ENCODE data around the gene GBP2. TPM values are rescaled to one million over a fixed set of nuclear protein-coding genes. Genes with fewer than 3 reads are reported as not detected.

The GBP2 gene
- total and polyA plus RNA-seq, 4 donors, result 17.2 to 89.2 (median 52.1) TPM

GRCh38 chr1:89167590-89168230 lies 41.8 kb upstream of the GBP2 start:
- peak in 2 of 3 donors; percentile 70 to 86 for DNase-seq
- H3K27me3 ChIP-seq (ENCODE audit: control insufficient read depth in 3 of 3, insufficient read depth in 3 of 3, low read length in 2 of 3), result no peaks in the 10 kb centered on the region
- ATAC-seq (ENCODE audit: insufficient read depth, low FRiP score), result no peak
- no peaks in the 10 kb centered on the region for H3K36me3 ChIP-seq (ENCODE audit: control insufficient read depth in 4 of 4, insufficient read depth in 4 of 4, low read length in 4 of 4)
- TF ChIP-seq CTCF (IDR thresholded peaks at IDR 0.05; ENCODE audit: control extremely low read depth, extremely low read depth), result no peak
- H3K9ac ChIP-seq (ENCODE audit: insufficient read depth in 1 of 2, low read length in 2 of 2), result no peak overlapping the region
- no peak overlapping the region for H3K4me3 ChIP-seq
- WGBS, 2 donors, result 89% methylated on average over 2 of the region's 2 CpGs
- H3K27ac ChIP-seq (ENCODE audit: low read depth in 1 of 2, low read length in 1 of 2), result no peak overlapping the region
- H3K9me3 ChIP-seq (ENCODE audit: control insufficient read depth in 4 of 4, insufficient read depth in 3 of 4, low read length in 3 of 4), result no peaks in the 10 kb centered on the region
- H3K4me1 ChIP-seq (ENCODE audit: control insufficient read depth in 5 of 5, insufficient read depth in 5 of 5, low read length in 5 of 5), result peaks cover 0 to 8% (median 0%) of the 10 kb centered on the region in 5 donors

- ATAC-seq (ENCODE audit: insufficient read depth, low FRiP score), result no peak
- no peak overlapping the region for H3K27ac ChIP-seq (ENCODE audit: low read depth in 1 of 2, low read length in 1 of 2)
- H3K9me3 ChIP-seq (ENCODE audit: control insufficient read depth in 4 of 4, insufficient read depth in 3 of 4, low read length in 3 of 4), result no peaks in the 10 kb centered on the region
- H3K9ac ChIP-seq (ENCODE audit: insufficient read depth in 1 of 2, low read length in 2 of 2), result no peak overlapping the region
- 65 to 69% methylated on average over 1 of the region's 1 CpG for WGBS, 2 donors
- TF ChIP-seq CTCF (IDR thresholded peaks at IDR 0.05; ENCODE audit: control extremely low read depth, extremely low read depth), result no peak
- H3K4me1 ChIP-seq (ENCODE audit: control insufficient read depth in 5 of 5, insufficient read depth in 5 of 5, low read length in 5 of 5), result peaks cover 0 to 8% (median 0%) of the 10 kb centered on the region in 5 donors
- no peaks in the 10 kb centered on the region for H3K36me3 ChIP-seq (ENCODE audit: control insufficient read depth in 4 of 4, insufficient read depth in 4 of 4, low read length in 4 of 4)
- DNase-seq, result peak in 1 of 3 donors; percentile 2
- no peaks in the 10 kb centered on the region for H3K27me3 ChIP-seq (ENCODE audit: control insufficient read depth in 3 of 3, insufficient read depth in 3 of 3, low read length in 2 of 3)
- no peak overlapping the region for H3K4me3 ChIP-seq
Observed at GRCh38 chr1:89166705-89167104, 40.8 kb upstream of the GBP2 start.

GRCh38 chr1:89165811-89166210 lies 39.9 kb upstream of the GBP2 start:
- Histone ChIP-seq H3K9ac (ENCODE audit: insufficient read depth in 1 of 2, low read length in 2 of 2) (no peak overlapping the region), H3K9me3 (ENCODE audit: control insufficient read depth in 4 of 4, insufficient read depth in 3 of 4, low read length in 3 of 4) (no peaks in the 10 kb centered on the region), H3K27ac (ENCODE audit: low read depth in 1 of 2, low read length in 1 of 2) (no peak overlapping the region), H3K36me3 (ENCODE audit: control insufficient read depth in 4 of 4, insufficient read depth in 4 of 4, low read length in 4 of 4) (no peaks in the 10 kb centered on the region), H3K27me3 (ENCODE audit: control insufficient read depth in 3 of 3, insufficient read depth in 3 of 3, low read length in 2 of 3) (no peaks in the 10 kb centered on the region), H3K4me3 (no peak overlapping the region), H3K4me1 (ENCODE audit: control insufficient read depth in 5 of 5, insufficient read depth in 5 of 5, low read length in 5 of 5) (peaks cover 0 to 8% (median 0%) of the 10 kb centered on the region in 5 donors)
- TF ChIP-seq CTCF (IDR thresholded peaks at IDR 0.05; ENCODE audit: control extremely low read depth, extremely low read depth), result no peak
- 94% methylated on average over 5 of the region's 5 CpGs for WGBS, 2 donors
- DNase-seq (no peak), ATAC-seq (ENCODE audit: insufficient read depth, low FRiP score) (no peak)

- Histone ChIP-seq H3K4me3 (no peak overlapping the region), H3K27ac (ENCODE audit: low read depth in 1 of 2, low read length in 1 of 2) (no peak overlapping the region), H3K9ac (ENCODE audit: insufficient read depth in 1 of 2, low read length in 2 of 2) (no peak overlapping the region), H3K36me3 (ENCODE audit: control insufficient read depth in 4 of 4, insufficient read depth in 4 of 4, low read length in 4 of 4) (no peaks in the 10 kb centered on the region), H3K27me3 (ENCODE audit: control insufficient read depth in 3 of 3, insufficient read depth in 3 of 3, low read length in 2 of 3) (no peaks in the 10 kb centered on the region), H3K4me1 (ENCODE audit: control insufficient read depth in 5 of 5, insufficient read depth in 5 of 5, low read length in 5 of 5) (no peaks in the 10 kb centered on the region), H3K9me3 (ENCODE audit: control insufficient read depth in 4 of 4, insufficient read depth in 3 of 4, low read length in 3 of 4) (peaks cover 0 to 1% (median 0%) of the 10 kb centered on the region in 4 donors)
- 13 to 47% methylated on average over 1 of the region's 1 CpG for WGBS, 2 donors
- no peak for ATAC-seq (ENCODE audit: insufficient read depth, low FRiP score)
- DNase-seq, result no peak
- no peak for TF ChIP-seq CTCF (IDR thresholded peaks at IDR 0.05; ENCODE audit: control extremely low read depth, extremely low read depth)
Observed at GRCh38 chr1:89151047-89151446, 25.1 kb upstream of the GBP2 start.

Data from lung (tissue), 12 donors.